B cell (primary cell): ENCODE data around the gene NR3C2. TPM values are rescaled to one million over a fixed set of nuclear protein-coding genes. Genes with fewer than 3 reads are reported as not detected.

Experiments
- ATAC-seq: fragments of 200-7000 bp; cut with Tn5 transposase; one replicate; pipeline ENCODE4 v1.10.0; 2021; ENCODE audit warnings: low read depth, mild to moderate bottlenecking, moderate number of reproducible peaks, moderate library complexity
- CTCF ChIA-PET: fragments of 350-600 bp; sonication (Branson Sonifier 250); formaldehyde crosslinking; loops from one replicate; lab custom pipeline; 2021; ENCODE audit warnings: antibody characterized with exemption, inconsistent platforms; lab: Charles Lee
- POLR2A ChIA-PET: fragments of 350-600 bp; sonication (Branson Sonifier 250); formaldehyde crosslinking; loops from one replicate; lab custom pipeline; 2021; ENCODE audit warnings: antibody characterized with exemption; lab: Charles Lee
- DNase-seq: peaks from one replicate; pipeline ENCODE4 v3.0.0; 2013
- H2AFZ ChIP-seq: 2 replicates; pipeline ENCODE4 v1.6.1; 2012; ENCODE audit warnings: mild to moderate bottlenecking, low read depth, low read length; ENCODE audit not compliant: insufficient read depth, poor library complexity, severe bottlenecking
- H3K27ac ChIP-seq, 2 donors: 1 replicate in 1 of 2; 2 replicates in 1 of 2; pipeline ENCODE4 v1.5.1; 2012 to 2013; ENCODE audit warnings: low read length in 2 of 2, mild to moderate bottlenecking in 2 of 2, moderate library complexity in 1 of 2
- H3K27me3 ChIP-seq, 4 experiments: fragments of 200-600 bp in 1 of 4; sonication (generic) in 1 of 4; replicated peaks in 1 of 4; 1 replicate in 2 of 4; 2 replicates in 2 of 4; pipeline versions ENCODE4 v1.6.1 to v1.7.0; 2013 to 2016; ENCODE audit warnings: low read length in 3 of 4, mild to moderate bottlenecking in 2 of 4, mixed read lengths in 1 of 4, moderate library complexity in 1 of 4; ENCODE audit not compliant: insufficient read depth in 4 of 4, control insufficient read depth in 3 of 4; ENCODE audit errors: control extremely low read depth in 1 of 4
- H3K36me3 ChIP-seq, 2 experiments: replicated peaks in 1 of 2; 1 replicate in 1 of 2; 2 replicates in 1 of 2; pipeline versions ENCODE4 v1.6.1 to v1.7.1; 2013; ENCODE audit warnings: low read length in 1 of 2; ENCODE audit not compliant: insufficient read depth in 2 of 2, control insufficient read depth in 1 of 2; ENCODE audit errors: control extremely low read depth in 1 of 2, extremely low read depth in 1 of 2
- H3K4me1 ChIP-seq, 2 donors: fragments of 200-600 bp in 1 of 2; sonication (generic) in 1 of 2; 1 replicate in 1 of 2; 2 replicates in 1 of 2; pipeline versions ENCODE4 v1.5.1 to v1.6.1; 2013 to 2017; ENCODE audit warnings: low read length in 2 of 2; ENCODE audit not compliant: control insufficient read depth in 2 of 2, insufficient read depth in 2 of 2
- H3K4me2 ChIP-seq: replicated peaks from 2 replicates; pipeline ENCODE3; 2012; ENCODE audit warnings: mild to moderate bottlenecking, low read depth, low read length; ENCODE audit not compliant: poor library complexity, severe bottlenecking
- H3K4me3 ChIP-seq, 5 experiments: fragments of 200-600 bp in 1 of 5; sonication (generic) in 1 of 5; 1 replicate in 3 of 5; 2 replicates in 2 of 5; pipeline versions ENCODE4 v1.5.1 to v1.7.0; 2011 to 2016; ENCODE audit warnings: low read length in 4 of 5, mild to moderate bottlenecking in 4 of 5, low read depth in 2 of 5, control low read depth in 1 of 5, moderate library complexity in 1 of 5; ENCODE audit not compliant: insufficient read depth in 1 of 5; ENCODE audit errors: control extremely low read depth in 1 of 5, extremely low read depth in 1 of 5
- H3K79me2 ChIP-seq: fragments of 200-600 bp; sonication (generic); one replicate; pipeline ENCODE4 v1.6.0; 2016; ENCODE audit warnings: low read length; ENCODE audit not compliant: control insufficient read depth, insufficient read depth
- H3K9ac ChIP-seq: fragments of 200-600 bp; sonication (generic); 2 replicates; pipeline ENCODE4 v1.6.1; 2017; ENCODE audit warnings: mild to moderate bottlenecking, low read length, moderate library complexity
- H3K9me3 ChIP-seq, 3 donors: one replicate each; pipeline versions ENCODE4 v1.6.1 to v1.7.1; 2013; ENCODE audit warnings: low read length in 2 of 3; ENCODE audit not compliant: control insufficient read depth in 2 of 3, insufficient read depth in 1 of 3; ENCODE audit errors: control extremely low read depth in 1 of 3
- H4K20me1 ChIP-seq: 2 replicates; pipeline ENCODE4 v1.6.0; 2012; ENCODE audit warnings: mild to moderate bottlenecking, low read length; ENCODE audit not compliant: insufficient read depth, control insufficient read depth, poor library complexity, severe bottlenecking
- H3K27ac Mint-ChIP-seq: one replicate; pipeline ENCODE4 v1.8.0; 2021; ENCODE audit warnings: mixed read lengths
- H3K27me3 Mint-ChIP-seq: one replicate; pipeline ENCODE4 v1.8.0; 2021; ENCODE audit warnings: mixed read lengths
- H3K4me1 Mint-ChIP-seq: one replicate; pipeline ENCODE4 v1.8.0; 2021; ENCODE audit warnings: mixed read lengths
- H3K4me3 Mint-ChIP-seq: one replicate; pipeline ENCODE4 v1.8.0; 2021; ENCODE audit warnings: mixed read lengths
- H3K9me3 Mint-ChIP-seq: one replicate; pipeline ENCODE4 v1.8.0; 2022; ENCODE audit warnings: mixed read lengths; ENCODE audit not compliant: insufficient read depth
- EZH2 ChIP-seq: IDR thresholded peaks from 2 replicates; pipeline ENCODE4 v1.6.1; 2012; ENCODE audit warnings: borderline replicate concordance, low read depth, mild to moderate bottlenecking, moderate library complexity, low read length; ENCODE audit not compliant: insufficient read depth, poor library complexity, severe bottlenecking
- WGBS: methylation state at CpG from one replicate; pipeline ENCODE4 v1.1.5; 2013; ENCODE audit warnings: missing lambda C conversion rate; ENCODE audit not compliant: insufficient coverage; 5-methylcytosine and 5-hydroxymethylcytosine counted together
- intact Hi-C: fragments of 100-400 bp; cut with micrococcal nuclease; formaldehyde crosslinking; loops from one replicate; pipeline ENCODE4 v1.10.0; 2022
- polyA plus RNA-seq: library from polyadenylated mRNA; depleted of rRNA; stranded (reverse); fragments of >200 nt; gene quantifications from 2 replicates; pipeline ENCODE4 v1.2.3, GENCODE V29; 2012
- total RNA-seq, 2 donors: library from RNA; stranded (reverse); fragments of 120-200 nt in 1 of 2; gene quantifications; 1 replicate in 1 of 2; 2 replicates in 1 of 2; pipeline versions ENCODE4 v1.2.3 to v1.2.4, GENCODE V29; 2013 to 2022
- TF ChIP-seq, protein P1 (sequence below): fragments of 200-600 bp; IDR thresholded peaks from one replicate; pipeline ENCODE4 v1.8.0; 2022; ENCODE audit warnings: antibody characterized with exemption, mild to moderate bottlenecking

NR3C2 gene
- total and polyA plus RNA-seq, 2 donors (not counting 1 experiment from before 2014, with no cell fraction given), result 6.7 to 19.3 TPM

DNA sequence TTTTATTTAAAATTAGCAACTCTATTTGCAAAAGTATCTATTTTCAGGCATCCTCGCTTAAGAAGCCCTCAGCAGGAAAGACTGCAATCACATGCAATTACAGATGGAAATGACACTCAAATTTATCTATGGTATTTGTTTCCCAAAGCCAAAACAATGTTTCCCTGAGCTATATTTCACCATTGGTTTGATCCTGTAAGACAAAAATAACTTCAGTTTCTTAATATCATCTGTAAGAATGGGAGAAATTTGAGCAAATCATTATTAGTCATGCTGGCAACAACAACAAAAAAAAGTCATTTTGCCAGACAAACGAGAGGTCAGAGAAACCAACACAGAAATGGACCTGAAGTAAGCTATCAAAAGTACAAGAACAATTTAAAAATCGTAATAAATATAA is 204.1 kb downstream of the NR3C2 start:
- no peaks in the 10 kb centered on the region for H3K27me3 Mint-ChIP-seq
- no peak overlapping the region for H3K4me2 ChIP-seq
- no peaks in the 10 kb centered on the region for H3K36me3 ChIP-seq
- intact Hi-C loops, result no loop called here
- no peak overlapping the region for H3K4me3 ChIP-seq
- no peaks in the 10 kb centered on the region for H3K4me1 Mint-ChIP-seq
- H2AFZ ChIP-seq, result no peak overlapping the region
- no peaks in the 10 kb centered on the region for H4K20me1 ChIP-seq
- DNase-seq (no peak), ATAC-seq (no peak)
- TF ChIP-seq, protein P1, sequence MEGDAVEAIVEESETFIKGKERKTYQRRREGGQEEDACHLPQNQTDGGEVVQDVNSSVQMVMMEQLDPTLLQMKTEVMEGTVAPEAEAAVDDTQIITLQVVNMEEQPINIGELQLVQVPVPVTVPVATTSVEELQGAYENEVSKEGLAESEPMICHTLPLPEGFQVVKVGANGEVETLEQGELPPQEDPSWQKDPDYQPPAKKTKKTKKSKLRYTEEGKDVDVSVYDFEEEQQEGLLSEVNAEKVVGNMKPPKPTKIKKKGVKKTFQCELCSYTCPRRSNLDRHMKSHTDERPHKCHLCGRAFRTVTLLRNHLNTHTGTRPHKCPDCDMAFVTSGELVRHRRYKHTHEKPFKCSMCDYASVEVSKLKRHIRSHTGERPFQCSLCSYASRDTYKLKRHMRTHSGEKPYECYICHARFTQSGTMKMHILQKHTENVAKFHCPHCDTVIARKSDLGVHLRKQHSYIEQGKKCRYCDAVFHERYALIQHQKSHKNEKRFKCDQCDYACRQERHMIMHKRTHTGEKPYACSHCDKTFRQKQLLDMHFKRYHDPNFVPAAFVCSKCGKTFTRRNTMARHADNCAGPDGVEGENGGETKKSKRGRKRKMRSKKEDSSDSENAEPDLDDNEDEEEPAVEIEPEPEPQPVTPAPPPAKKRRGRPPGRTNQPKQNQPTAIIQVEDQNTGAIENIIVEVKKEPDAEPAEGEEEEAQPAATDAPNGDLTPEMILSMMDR, result no peak
- TF ChIP-seq EZH2, result no peak
- H3K27ac Mint-ChIP-seq, result no peak overlapping the region
- H3K79me2 ChIP-seq, result no peaks in the 10 kb centered on the region
- H3K27ac ChIP-seq, result no peak overlapping the region
- WGBS, result 71% methylated on average over 1 of the region's 3 CpGs
- no peaks in the 10 kb centered on the region for H3K27me3 ChIP-seq
- H3K4me3 Mint-ChIP-seq, result no peak overlapping the region
- H3K9me3 Mint-ChIP-seq, result no peaks in the 10 kb centered on the region
- CTCF ChIA-PET, result no interaction called here
- no peaks in the 10 kb centered on the region for H3K4me1 ChIP-seq
- H3K9me3 ChIP-seq, result no peaks in the 10 kb centered on the region
- POLR2A ChIA-PET, result no interaction called here
- no peak overlapping the region for H3K9ac ChIP-seq

DNA sequence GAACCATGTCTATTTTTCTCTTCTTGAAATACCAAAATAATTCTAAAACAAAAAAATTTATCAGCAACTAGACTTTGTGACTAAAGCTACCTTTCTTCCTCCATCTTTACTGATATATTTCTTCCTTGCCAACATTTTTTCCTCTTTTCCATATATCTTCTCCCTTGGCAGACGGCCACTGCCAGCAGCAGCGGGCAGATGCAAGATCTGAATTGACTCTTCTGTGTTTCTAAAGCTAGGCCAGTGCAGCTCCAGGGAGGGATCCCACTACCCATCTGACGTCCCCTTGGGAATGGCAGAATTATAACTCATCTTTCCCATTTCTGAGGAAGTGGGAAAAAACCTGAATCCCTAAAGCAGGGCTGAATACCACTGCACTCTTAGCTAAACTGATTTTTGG is 206.4 kb downstream of the NR3C2 start:
- 97% methylated on average over 3 of the region's 3 CpGs for WGBS
- H2AFZ ChIP-seq, result no peak overlapping the region
- H3K27me3 ChIP-seq, result no peaks in the 10 kb centered on the region
- intact Hi-C loops, result no loop called here
- H3K4me1 ChIP-seq, result no peaks in the 10 kb centered on the region
- H3K27me3 Mint-ChIP-seq, result no peaks in the 10 kb centered on the region
- no peak overlapping the region for H3K9ac ChIP-seq
- no peak overlapping the region for H3K4me3 ChIP-seq
- ATAC-seq (no peak), DNase-seq (no peak)
- CTCF ChIA-PET, result no interaction called here
- TF ChIP-seq EZH2, result no peak
- TF ChIP-seq, protein P1, result no peak
- no peaks in the 10 kb centered on the region for H3K4me1 Mint-ChIP-seq
- no peaks in the 10 kb centered on the region for H4K20me1 ChIP-seq
- no peaks in the 10 kb centered on the region for H3K9me3 Mint-ChIP-seq
- no peak overlapping the region for H3K4me2 ChIP-seq
- no peak overlapping the region for H3K27ac ChIP-seq
- POLR2A ChIA-PET, result no interaction called here
- H3K4me3 Mint-ChIP-seq, result no peak overlapping the region
- no peaks in the 10 kb centered on the region for H3K36me3 ChIP-seq
- no peak overlapping the region for H3K27ac Mint-ChIP-seq
- H3K9me3 ChIP-seq, result no peaks in the 10 kb centered on the region
- H3K79me2 ChIP-seq, result no peaks in the 10 kb centered on the region
